ENCODE data around the gene AMH. TPM values are rescaled to one million over a fixed set of nuclear protein-coding genes. Genes with fewer than 3 reads are reported as not detected.
"Not testable (repeated sequence)": the region's sequence is repeated elsewhere in the genome, so short reads cannot be mapped to it uniquely, and the experiment has no call there.

The AMH gene
- total RNA-seq (0.26 and 0.33 TPM in 2 replicates), polyA plus RNA-seq (0.03 and 0.07 TPM in 2 replicates), polyA minus RNA-seq (ENCODE audit: low replicate concordance) (not detected in 2 replicates)
- 0.28 and 0.51 TPM in 2 replicates for polyA plus RNA-seq (2012)

GRCh38 chr19:2249010-2249866 is at the start of gene AMH:
Gene AMH (plus strand): TSS chr19:2249323. CDS start chr19:2249333, 10 bp downstream.
- H3K27ac ChIP-seq (ENCODE audit: insufficient read depth, low read length): no peak within 1 kb of the TSS
- DNase-seq (ENCODE audit: low read depth in 2 of 2): no peak
- no peak within 1 kb of the TSS for H3K9ac ChIP-seq (ENCODE audit: insufficient read depth, low read length)
- no peak within 1 kb of the TSS for H3K4me2 ChIP-seq (ENCODE audit: extremely low read depth, insufficient read depth, low read length)
- H3K79me2 ChIP-seq (ENCODE audit: control insufficient read depth, insufficient read depth, low read length): peaks cover 3% of the 10 kb centered on the region
- H3K9me3 ChIP-seq (ENCODE audit: control insufficient read depth, insufficient read depth, low read depth, low read length): no peaks in the 10 kb centered on the region
- H4K20me1 ChIP-seq (ENCODE audit: control insufficient read depth, extremely low read depth, insufficient read depth, low read length): no peaks in the 10 kb centered on the region
- peaks cover 38% of the 10 kb centered on the region for H3K27me3 ChIP-seq (ENCODE audit: control insufficient read depth, insufficient read depth, low read length)
- peaks cover 7% of the 10 kb centered on the region for H3K4me1 ChIP-seq (ENCODE audit: control insufficient read depth, extremely low read depth, insufficient read depth, low read length)
- TF ChIP-seq EZH2 (IDR thresholded peaks at IDR 0.05; ENCODE audit: low read length, missing control alignments) (no peak), CTCF (conservative IDR thresholded peaks at IDR 0.05 in 1 of 2, IDR thresholded peaks at IDR 0.05 in 1 of 2; ENCODE audit: low read depth in 1 of 2, low read length in 2 of 2) (no peak)
- no peak within 1 kb of the TSS for H3K4me3 ChIP-seq (replicated peaks in 1 of 4; ENCODE audit: control extremely low read depth in 1 of 4, insufficient read depth in 1 of 4, low read depth in 3 of 4, low read length in 4 of 4)
- peaks cover 24% of the 10 kb centered on the region for H3K36me3 ChIP-seq (ENCODE audit: control insufficient read depth, insufficient read depth, low read length)
- no peak within 1 kb of the TSS for H2AFZ ChIP-seq (ENCODE audit: low read length)

GRCh38 chr19:2199861-2200623 is 49.1 kb upstream of the AMH start:
- H3K9me3 ChIP-seq (ENCODE audit: control insufficient read depth, insufficient read depth, low read depth, low read length): no peaks in the 10 kb centered on the region
- no peaks in the 10 kb centered on the region for H3K27me3 ChIP-seq (ENCODE audit: control insufficient read depth, insufficient read depth, low read length)
- TF ChIP-seq CTCF (conservative IDR thresholded peaks at IDR 0.05 in 1 of 2, IDR thresholded peaks at IDR 0.05 in 1 of 2; ENCODE audit: low read depth in 1 of 2, low read length in 2 of 2): no peak
- TF ChIP-seq EZH2 (IDR thresholded peaks at IDR 0.05; ENCODE audit: low read length, missing control alignments): no peak
- peaks cover 38% of the 10 kb centered on the region for H3K36me3 ChIP-seq (ENCODE audit: control insufficient read depth, insufficient read depth, low read length)
- no peak overlapping the region for H2AFZ ChIP-seq (ENCODE audit: low read length)
- H3K4me3 ChIP-seq (replicated peaks in 1 of 4; ENCODE audit: control extremely low read depth in 1 of 4, insufficient read depth in 1 of 4, low read depth in 3 of 4, low read length in 4 of 4): no peak overlapping the region
- H3K4me1 ChIP-seq (ENCODE audit: control insufficient read depth, extremely low read depth, insufficient read depth, low read length): no peaks in the 10 kb centered on the region
- H4K20me1 ChIP-seq (ENCODE audit: control insufficient read depth, extremely low read depth, insufficient read depth, low read length): no peaks in the 10 kb centered on the region
- H3K27ac ChIP-seq (ENCODE audit: insufficient read depth, low read length): no peak overlapping the region
- no peak for DNase-seq (ENCODE audit: low read depth in 2 of 2)
- no peak overlapping the region for H3K4me2 ChIP-seq (ENCODE audit: extremely low read depth, insufficient read depth, low read length)
- no peak overlapping the region for H3K9ac ChIP-seq (ENCODE audit: insufficient read depth, low read length)
- H3K79me2 ChIP-seq (ENCODE audit: control insufficient read depth, insufficient read depth, low read length): peaks cover 67% of the 10 kb centered on the region

DNA sequence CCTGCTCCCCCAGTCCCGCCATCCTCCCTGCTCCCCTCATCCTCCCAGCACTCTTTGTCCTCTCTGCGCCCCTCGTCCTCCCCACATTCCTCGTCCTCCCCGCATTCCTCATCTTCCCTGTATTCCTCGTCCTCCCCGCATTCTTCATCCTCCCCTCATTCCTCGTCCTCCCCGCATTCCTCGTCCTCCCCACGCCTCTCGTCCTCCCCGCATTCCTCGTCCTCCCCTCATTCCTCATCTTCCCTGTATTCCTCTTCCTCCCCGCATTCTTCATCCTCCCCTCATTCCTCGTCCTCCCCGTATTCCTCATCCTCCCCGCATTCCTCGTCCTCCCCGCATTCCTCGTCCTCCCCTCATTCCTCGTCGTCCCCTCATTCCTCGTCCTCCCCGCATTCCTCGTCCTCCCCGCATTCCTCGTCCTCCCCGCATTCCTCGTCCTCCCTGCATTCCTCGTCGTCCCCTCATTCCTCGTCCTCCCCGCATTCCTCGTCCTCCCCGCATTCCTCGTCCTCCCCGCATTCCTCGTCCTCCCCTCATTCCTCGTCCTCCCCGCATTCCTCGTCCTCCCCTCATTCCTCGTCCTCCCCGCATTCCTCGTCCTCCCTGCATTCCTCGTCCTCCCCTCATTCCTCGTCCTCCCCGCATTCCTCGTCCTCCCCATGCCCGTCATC is 48.4 kb upstream of the AMH start:
- Histone ChIP-seq H3K36me3 (ENCODE audit: control insufficient read depth, insufficient read depth, low read length) (peaks cover 32% of the 10 kb centered on the region), H3K79me2 (ENCODE audit: control insufficient read depth, insufficient read depth, low read length) (peaks cover 63% of the 10 kb centered on the region)
- not testable (repeated sequence) for H4K20me1 ChIP-seq (ENCODE audit: control insufficient read depth, extremely low read depth, insufficient read depth, low read length); H3K9me3 ChIP-seq (ENCODE audit: control insufficient read depth, insufficient read depth, low read depth, low read length); H2AFZ ChIP-seq (ENCODE audit: low read length); H3K27me3 ChIP-seq (ENCODE audit: control insufficient read depth, insufficient read depth, low read length); H3K4me2 ChIP-seq (ENCODE audit: extremely low read depth, insufficient read depth, low read length); DNase-seq (ENCODE audit: low read depth in 2 of 2); H3K27ac ChIP-seq (ENCODE audit: insufficient read depth, low read length); H3K9ac ChIP-seq (ENCODE audit: insufficient read depth, low read length); H3K4me1 ChIP-seq (ENCODE audit: control insufficient read depth, extremely low read depth, insufficient read depth, low read length); H3K4me3 ChIP-seq (replicated peaks in 1 of 4; ENCODE audit: control extremely low read depth in 1 of 4, insufficient read depth in 1 of 4, low read depth in 3 of 4, low read length in 4 of 4)

Measured in fibroblast of lung (primary cell).